H9 (cell line): ENCODE data around the gene LAMA5. TPM values are rescaled to one million over a fixed set of nuclear protein-coding genes. Genes with fewer than 3 reads are reported as not detected.

Experiments
- DNase-seq: peaks from one replicate; pipeline ENCODE4 v3.0.0-alpha.2; 2017
- H2AFZ ChIP-seq: one replicate; pipeline ENCODE4 v1.6.1; 2013; ENCODE audit warnings: mild to moderate bottlenecking, low read length, control low read depth, moderate library complexity
- H2AK5ac ChIP-seq: 2 replicates; pipeline ENCODE4 v1.6.1; 2013; ENCODE audit warnings: low read length, control low read depth, mixed read lengths; ENCODE audit not compliant: insufficient read length
- H2BK120ac ChIP-seq: one replicate; pipeline ENCODE4 v1.6.1; 2013; ENCODE audit warnings: low read depth, mild to moderate bottlenecking, low read length, control low read depth, inconsistent platforms; ENCODE audit not compliant: poor library complexity, severe bottlenecking
- H2BK12ac ChIP-seq: 2 replicates; pipeline ENCODE4 v1.6.1; 2013; ENCODE audit warnings: low read length, control low read depth, mixed read lengths, low read depth; ENCODE audit not compliant: insufficient read length
- H2BK15ac ChIP-seq: 2 replicates; pipeline ENCODE4 v1.6.1; 2013; ENCODE audit warnings: low read depth, low read length, control low read depth
- H2BK20ac ChIP-seq: one replicate; pipeline ENCODE4 v1.6.1; 2013; ENCODE audit warnings: low read depth, mild to moderate bottlenecking, low read length, control low read depth, inconsistent platforms; ENCODE audit not compliant: poor library complexity, severe bottlenecking
- H2BK5ac ChIP-seq: 2 replicates; pipeline ENCODE4 v1.6.1; 2013; ENCODE audit warnings: low read length, control low read depth, mixed read lengths; ENCODE audit not compliant: insufficient read length
- H3K14ac ChIP-seq: 2 replicates; pipeline ENCODE4 v1.6.1; 2013; ENCODE audit warnings: low read length, control low read depth; ENCODE audit not compliant: insufficient read depth
- H3K18ac ChIP-seq: 2 replicates; pipeline ENCODE4 v1.6.1; 2013; ENCODE audit warnings: low read depth, mild to moderate bottlenecking, mixed read lengths, low read length, control low read depth; ENCODE audit not compliant: insufficient read length
- H3K23ac ChIP-seq: 2 replicates; pipeline ENCODE4 v1.6.1; 2013; ENCODE audit warnings: low read length, control low read depth, mixed read lengths, low read depth; ENCODE audit not compliant: insufficient read length
- H3K23me2 ChIP-seq: 2 replicates; pipeline ENCODE4 v1.6.1; 2013; ENCODE audit warnings: low read depth, mild to moderate bottlenecking, mixed read lengths, low read length, control low read depth; ENCODE audit not compliant: insufficient read length, poor library complexity, severe bottlenecking
- H3K27ac ChIP-seq: 2 replicates; pipeline ENCODE4 v1.5.1; 2013; ENCODE audit warnings: low read length, control low read depth, mixed read lengths, low read depth; ENCODE audit not compliant: insufficient read length
- H3K27me3 ChIP-seq: 2 replicates; pipeline ENCODE4 v1.6.1; 2013; ENCODE audit warnings: low read length, control low read depth, inconsistent platforms; ENCODE audit not compliant: insufficient read depth
- H3K4ac ChIP-seq: 2 replicates; pipeline ENCODE4 v1.6.1; 2013; ENCODE audit warnings: low read depth, mild to moderate bottlenecking, control low read depth, inconsistent platforms, low read length, moderate library complexity
- H3K4me1 ChIP-seq: 2 replicates; pipeline ENCODE4 v1.6.1; 2013; ENCODE audit warnings: low read length, control low read depth, inconsistent platforms; ENCODE audit not compliant: insufficient read depth
- H3K4me2 ChIP-seq: 2 replicates; pipeline ENCODE4 v1.6.1; 2013; ENCODE audit warnings: low read length, control low read depth, mixed read lengths; ENCODE audit not compliant: insufficient read length, insufficient read depth
- H3K56ac ChIP-seq: 2 replicates; pipeline ENCODE4 v1.6.1; 2013; ENCODE audit warnings: low read depth, mild to moderate bottlenecking, mixed read lengths, low read length, control low read depth; ENCODE audit not compliant: insufficient read length
- H3K79me1 ChIP-seq: 2 replicates; pipeline ENCODE4 v1.6.1; 2013; ENCODE audit warnings: low read depth, mild to moderate bottlenecking, moderate library complexity, low read length, control low read depth, inconsistent platforms; ENCODE audit not compliant: insufficient read depth, poor library complexity, severe bottlenecking
- H3K79me2 ChIP-seq: 2 replicates; pipeline ENCODE4 v1.6.1; 2013; ENCODE audit warnings: low read length, control low read depth, inconsistent platforms; ENCODE audit not compliant: insufficient read depth
- H3K9ac ChIP-seq: 2 replicates; pipeline ENCODE4 v1.6.1; 2013; ENCODE audit warnings: low read length, control low read depth, mixed read lengths; ENCODE audit not compliant: insufficient read length; ENCODE audit errors: extremely low read depth
- H3K9me3 ChIP-seq: one replicate; pipeline ENCODE4 v1.6.1; 2013; ENCODE audit warnings: low read depth, low read length, inconsistent platforms; ENCODE audit not compliant: control insufficient read depth
- H3T11ph ChIP-seq: one replicate; pipeline ENCODE4 v1.6.1; 2013; ENCODE audit warnings: mild to moderate bottlenecking, low read length, control low read depth, inconsistent platforms
- H4K20me1 ChIP-seq: one replicate; pipeline ENCODE4 v1.6.1; 2013; ENCODE audit not compliant: control insufficient read depth, insufficient read length, insufficient read depth
- H4K5ac ChIP-seq: 2 replicates; pipeline ENCODE4 v1.6.1; 2013; ENCODE audit warnings: low read depth, mild to moderate bottlenecking, mixed read lengths, low read length, control low read depth; ENCODE audit not compliant: insufficient read length
- H4K8ac ChIP-seq: replicated peaks from 2 replicates; pipeline ENCODE4 v1.6.1; 2013; ENCODE audit warnings: low read length, control low read depth, mixed read lengths, low read depth; ENCODE audit not compliant: insufficient read length
- H4K91ac ChIP-seq: 2 replicates; pipeline ENCODE4 v1.6.1; 2013; ENCODE audit warnings: low read depth, mild to moderate bottlenecking, moderate library complexity, mixed read lengths, low read length, control low read depth; ENCODE audit not compliant: insufficient read length
- H3K27ac Mint-ChIP-seq, 3 experiments: 2 replicates in 2 of 3; 3 replicates in 1 of 3; pipeline ENCODE4 v1.8.0; 2020 to 2021; ENCODE audit warnings: mixed read lengths in 3 of 3, mild to moderate bottlenecking in 1 of 3, moderate library complexity in 1 of 3
- H3K27me3 Mint-ChIP-seq: 2 replicates; pipeline ENCODE4 v1.8.0; 2021; ENCODE audit warnings: low read depth, mild to moderate bottlenecking, moderate library complexity, mixed read lengths
- H3K36me3 Mint-ChIP-seq, 3 experiments: 2 replicates in 2 of 3; 3 replicates in 1 of 3; pipeline ENCODE4 v1.8.0; 2020 to 2021; ENCODE audit warnings: low read depth in 3 of 3, mixed read lengths in 3 of 3; ENCODE audit not compliant: insufficient read depth in 1 of 3
- H3K4me1 Mint-ChIP-seq, 2 experiments: 2 replicates each; pipeline ENCODE4 v1.8.0; 2020; ENCODE audit warnings: mixed read lengths in 2 of 2
- H3K4me3 Mint-ChIP-seq, 2 experiments: 2 replicates in 1 of 2; 3 replicates in 1 of 2; pipeline ENCODE4 v1.8.0; 2020 to 2021; ENCODE audit warnings: mild to moderate bottlenecking in 2 of 2, mixed read lengths in 2 of 2, moderate library complexity in 1 of 2
- H3K9me3 Mint-ChIP-seq, 2 experiments: 2 replicates in 1 of 2; 3 replicates in 1 of 2; pipeline ENCODE4 v1.8.0; 2020; ENCODE audit warnings: mild to moderate bottlenecking in 2 of 2, mixed read lengths in 2 of 2, moderate library complexity in 1 of 2
- CTCF ChIP-seq: fragments of 200-600 bp; sonication (generic); conservative IDR thresholded peaks from 3 replicates; pipeline ENCODE4 v1.8.0; 2021; ENCODE audit warnings: antibody characterized with exemption, mild to moderate bottlenecking
- WGBS: extraction: QIAGEN DNeasy Blood & Tissue Kit; methylation state at CpG from one replicate; pipeline ENCODE4 v1.1.7; 2013; ENCODE audit warnings: missing lambda C conversion rate, low lambda C conversion rate, mixed read lengths; ENCODE audit not compliant: insufficient read length; ENCODE audit errors: extremely low coverage; 5-methylcytosine and 5-hydroxymethylcytosine counted together
- total RNA-seq: library from RNA; stranded (reverse); gene quantifications from 2 replicates; pipeline ENCODE4 v1.2.1, GENCODE V29; 2021

LAMA5 gene
- total RNA-seq, 1 experiment from 2014 or later = 200 TPM

GRCh38 chr20:62377064-62377461 lies 10.0 kb upstream of the LAMA5 start:
- Histone ChIP-seq H2BK15ac (no peak overlapping the region), H3K56ac (no peak overlapping the region), H4K20me1 (no peaks in the 10 kb centered on the region), H3K27ac (no peak overlapping the region), H3T11ph (no peak overlapping the region), H3K4ac (no peak overlapping the region), H3K79me2 (no peaks in the 10 kb centered on the region), H4K8ac (no peak overlapping the region), H3K79me1 (no peaks in the 10 kb centered on the region), H3K9me3 (no peaks in the 10 kb centered on the region), H2BK120ac (no peak overlapping the region), H2AK5ac (no peak overlapping the region), H3K23me2 (no peaks in the 10 kb centered on the region), H3K18ac (peak overlapping the region; percentile 12), H4K5ac (no peak overlapping the region), H3K4me2 (no peak overlapping the region), H3K23ac (no peak overlapping the region), H2BK5ac (no peak overlapping the region), H4K91ac (no peak overlapping the region), H2BK12ac (no peak overlapping the region), H3K27me3 (no peaks in the 10 kb centered on the region), H3K9ac (no peak overlapping the region), H3K14ac (no peak overlapping the region), H3K4me1 (no peaks in the 10 kb centered on the region; the same call in 1 of the 2 replicates), H2BK20ac (no peak overlapping the region), H2AFZ (no peak overlapping the region)
- Mint-ChIP-seq H3K4me1 (peaks cover 17 to 22% of the 10 kb centered on the region in 2 experiments), H3K27ac (peak overlapping the region; percentile 90 to 94 (median 92); a peak in 6 of 7 replicates), H3K4me3 (no peak overlapping the region; a peak in 1 of 5 replicates), H3K9me3 (peaks cover 5 to 14% of the 10 kb centered on the region in 2 experiments), H3K36me3 (peaks cover 6 to 16% (median 9%) of the 10 kb centered on the region in 3 experiments), H3K27me3 (peaks cover 2% of the 10 kb centered on the region; the same call in 1 of the 2 replicates)
- DNase-seq = no peak
- no peak for TF ChIP-seq CTCF
- no CpG with 5 or more reads among the region's 17 CpGs for WGBS
